ENCODE results near the gene KCNAB1.

The KCNAB1 gene

DNA sequence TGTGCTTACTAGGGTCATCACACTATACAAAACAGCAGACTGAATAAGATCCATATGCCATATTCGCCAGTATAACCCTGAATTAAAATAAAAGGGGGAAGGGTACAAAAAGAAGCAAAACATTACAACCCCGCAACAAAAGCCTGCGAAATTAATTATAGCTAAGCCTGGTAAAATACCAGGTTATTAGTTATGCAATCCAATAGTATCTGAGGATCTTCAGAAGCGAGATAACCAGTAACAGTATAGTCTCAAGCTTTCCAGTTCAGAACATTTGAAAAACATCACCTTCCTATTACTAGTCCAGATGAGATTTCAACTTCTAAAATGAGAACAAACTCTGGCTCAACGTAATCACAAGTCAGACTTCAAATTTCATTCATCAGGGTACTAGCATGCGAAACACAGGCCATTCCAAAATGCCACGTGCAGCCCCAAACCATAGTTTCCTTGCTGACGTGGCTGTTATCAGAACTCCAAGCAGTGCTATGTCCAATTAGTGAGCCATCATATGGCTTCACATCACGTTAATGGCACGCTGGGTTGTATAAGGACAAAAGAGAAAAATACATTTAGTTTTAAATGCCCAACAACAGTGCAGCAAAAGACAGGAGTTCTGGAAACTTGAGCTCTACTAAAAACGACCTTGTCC lies 433.5 kb downstream of the KCNAB1 start:
- H3K4me3 ChIP-seq (ENCODE audit: low read depth in 1 of 2, low read length in 1 of 2) = peak overlapping the region; percentile 86 to 93
- H3K27me3 ChIP-seq = no peaks in the 10 kb centered on the region
- H3K4me1 ChIP-seq (ENCODE audit: control insufficient read depth in 1 of 2, insufficient read depth in 1 of 2, low read depth in 1 of 2, low read length in 1 of 2) = peaks cover 21 to 25% of the 10 kb centered on the region in 2 experiments
- H3K27ac ChIP-seq = peak overlapping the region; percentile 82
- no peak for TF ChIP-seq CTCF (IDR thresholded peaks at IDR 0.05)
- no peaks in the 10 kb centered on the region for H3K9me3 ChIP-seq
- peaks cover 17% of the 10 kb centered on the region for H3K36me3 ChIP-seq

GRCh38 chr3:156554515-156554841 lies 434.1 kb downstream of the KCNAB1 start:
- Histone ChIP-seq H3K4me1 (ENCODE audit: control insufficient read depth in 1 of 2, insufficient read depth in 1 of 2, low read depth in 1 of 2, low read length in 1 of 2) (peaks cover 21 to 25% of the 10 kb centered on the region in 2 experiments), H3K9me3 (no peaks in the 10 kb centered on the region), H3K27ac (peak overlapping the region; percentile 82), H3K4me3 (ENCODE audit: low read depth in 1 of 2, low read length in 1 of 2) (peak overlapping the region; percentile 86 to 93), H3K36me3 (peaks cover 11% of the 10 kb centered on the region), H3K27me3 (no peaks in the 10 kb centered on the region)
- TF ChIP-seq CTCF (IDR thresholded peaks at IDR 0.05) = no peak

DNA sequence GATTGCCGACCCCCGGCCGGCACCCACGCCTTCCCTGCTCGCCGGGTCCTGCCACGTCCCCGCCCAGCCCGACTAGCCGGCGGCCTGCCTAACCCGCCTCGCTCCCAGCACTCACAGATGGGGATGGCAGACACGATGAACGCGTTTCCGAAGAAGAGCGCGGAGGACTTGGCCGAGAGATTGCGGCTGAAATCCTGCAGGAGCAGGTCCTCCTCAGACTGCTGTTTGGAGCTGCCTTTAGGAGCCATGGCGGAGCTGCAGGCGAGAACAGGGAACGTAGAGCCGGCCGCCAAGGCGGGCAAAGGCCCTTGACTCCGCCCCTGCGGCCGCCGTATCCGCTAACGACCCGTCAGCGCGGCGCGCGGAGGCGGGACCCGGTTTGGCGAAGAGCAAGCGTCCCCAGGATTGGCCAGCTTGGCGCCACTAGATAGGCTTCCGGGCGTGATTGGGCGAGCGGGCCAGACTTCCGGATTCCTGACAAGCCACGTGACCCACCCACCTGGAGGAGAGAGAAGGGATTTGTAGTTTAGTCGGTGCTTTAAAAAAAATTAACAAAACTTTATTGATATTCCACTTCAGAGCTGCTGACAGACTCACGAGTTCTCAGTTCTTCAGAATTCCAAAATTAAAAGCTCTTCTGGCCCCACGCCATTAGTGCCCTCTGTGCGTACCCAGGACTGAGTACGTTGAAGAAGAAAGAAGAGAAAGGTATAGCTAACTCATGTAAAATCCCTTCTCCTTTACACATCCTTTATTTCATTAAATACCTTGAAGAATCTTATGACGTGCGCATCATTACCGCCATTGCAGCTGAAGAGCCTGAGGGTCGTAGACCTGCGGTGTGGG lies 434.7 kb downstream of the KCNAB1 start, which contains the start of gene SSR3:
TSS of gene SSR3 (minus strand) at position 276 of the 846 bp plus-strand sequence. CDS start at position 248, 28 bp downstream.
- peaks cover 11% of the 10 kb centered on the region for H3K36me3 ChIP-seq
- no peaks in the 10 kb centered on the region for H3K27me3 ChIP-seq
- TF ChIP-seq CTCF (IDR thresholded peaks at IDR 0.05) = peak; percentile 84
- H3K4me3 ChIP-seq (ENCODE audit: low read depth in 1 of 2, low read length in 1 of 2) = peak within 1 kb of the TSS; percentile 86 to 93
- peak within 1 kb of the TSS; percentile 82 for H3K27ac ChIP-seq
- peaks cover 21 to 25% of the 10 kb centered on the region in 2 experiments for H3K4me1 ChIP-seq (ENCODE audit: control insufficient read depth in 1 of 2, insufficient read depth in 1 of 2, low read depth in 1 of 2, low read length in 1 of 2)
- no peaks in the 10 kb centered on the region for H3K9me3 ChIP-seq

DNA sequence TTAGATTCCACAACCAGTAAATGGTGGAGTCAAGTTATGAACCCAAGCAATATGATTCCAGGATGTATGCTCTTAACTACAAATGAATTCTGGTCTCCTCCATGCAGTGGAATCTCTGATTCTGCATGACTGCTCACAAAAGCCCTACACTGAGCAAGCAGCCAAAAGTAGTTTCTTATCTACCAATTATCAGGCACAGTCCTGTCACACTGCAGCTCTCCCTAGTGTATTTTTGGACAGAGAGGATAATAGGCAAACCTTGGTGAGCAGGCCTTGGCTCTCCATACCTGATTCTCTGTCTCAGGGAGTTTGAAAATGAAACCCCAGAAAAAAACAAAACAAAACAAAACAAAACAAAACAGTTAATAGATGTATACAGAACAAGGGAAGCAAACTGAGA lies 438.0 kb downstream of the KCNAB1 start:
- H3K27ac ChIP-seq = no peak overlapping the region
- H3K4me1 ChIP-seq (ENCODE audit: control insufficient read depth in 1 of 2, insufficient read depth in 1 of 2, low read depth in 1 of 2, low read length in 1 of 2) = peaks cover 17 to 20% of the 10 kb centered on the region in 2 experiments
- no peaks in the 10 kb centered on the region for H3K36me3 ChIP-seq
- no peaks in the 10 kb centered on the region for H3K9me3 ChIP-seq
- H3K4me3 ChIP-seq (ENCODE audit: low read depth in 1 of 2, low read length in 1 of 2) = no peak overlapping the region
- no peak for TF ChIP-seq CTCF (IDR thresholded peaks at IDR 0.05)
- H3K27me3 ChIP-seq = no peaks in the 10 kb centered on the region

DNA sequence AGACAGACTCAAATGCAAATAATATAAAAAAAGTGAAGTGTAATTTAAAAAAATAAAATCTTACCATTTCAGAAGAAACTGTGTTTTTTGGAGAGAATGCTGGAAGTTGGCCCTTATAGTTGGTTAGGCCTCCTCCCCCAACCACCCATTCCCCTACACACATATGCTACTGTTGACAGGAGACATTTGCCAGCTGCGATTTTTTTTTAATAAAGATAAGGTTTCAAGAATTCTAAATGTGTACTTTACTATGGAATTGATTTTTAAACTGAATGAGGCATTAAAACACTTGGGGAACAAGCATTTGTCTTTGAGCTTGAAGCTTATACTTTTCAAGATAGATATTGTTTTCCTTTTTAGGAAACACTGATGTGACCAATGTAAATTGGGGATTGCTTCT lies 438.9 kb downstream of the KCNAB1 start:
- Histone ChIP-seq H3K4me3 (ENCODE audit: low read depth in 1 of 2, low read length in 1 of 2) (no peak overlapping the region), H3K4me1 (ENCODE audit: control insufficient read depth in 1 of 2, insufficient read depth in 1 of 2, low read depth in 1 of 2, low read length in 1 of 2) (peaks cover 7 to 10% of the 10 kb centered on the region in 2 experiments), H3K27me3 (no peaks in the 10 kb centered on the region), H3K36me3 (no peaks in the 10 kb centered on the region), H3K27ac (no peak overlapping the region), H3K9me3 (no peaks in the 10 kb centered on the region)
- TF ChIP-seq CTCF (IDR thresholded peaks at IDR 0.05) = no peak

All from neutrophil (primary cell).